Mesenchymal stem cell (in vitro differentiated cells and primary cell): Measurements from ENCODE around the gene ADRM1.

Source experiments
- DNase-seq: peaks from one replicate; pipeline ENCODE4 v3.0.0-alpha.2; 2013
- H2AFZ ChIP-seq: one replicate; pipeline ENCODE4 v1.6.1; 2013; ENCODE audit warnings: low read depth, mild to moderate bottlenecking, control low read depth, inconsistent platforms, low read length, moderate library complexity
- H2AK5ac ChIP-seq: 2 replicates; pipeline ENCODE4 v1.6.1; 2013; ENCODE audit warnings: low read length, moderate library complexity, mild to moderate bottlenecking, inconsistent platforms; ENCODE audit not compliant: severe bottlenecking
- H2BK120ac ChIP-seq: one replicate; pipeline ENCODE4 v1.6.1; 2013; ENCODE audit warnings: low read depth, mild to moderate bottlenecking, inconsistent platforms, low read length, moderate library complexity
- H2BK12ac ChIP-seq, 2 experiments: one replicate each; pipeline ENCODE4 v1.6.1; 2013; ENCODE audit warnings: inconsistent platforms in 2 of 2, low read length in 2 of 2, mild to moderate bottlenecking in 2 of 2, moderate library complexity in 2 of 2, control low read depth in 1 of 2
- H2BK15ac ChIP-seq: one replicate; pipeline ENCODE4 v1.6.1; 2013; ENCODE audit warnings: mild to moderate bottlenecking, low read depth, inconsistent platforms; ENCODE audit not compliant: poor library complexity, severe bottlenecking
- H2BK5ac ChIP-seq: 2 replicates; pipeline ENCODE4 v1.6.1; 2013; ENCODE audit warnings: low read depth, mild to moderate bottlenecking, low read length, control low read depth, inconsistent platforms; ENCODE audit not compliant: poor library complexity, severe bottlenecking
- H3K14ac ChIP-seq, 2 experiments: one replicate each; pipeline ENCODE4 v1.6.1; 2013; ENCODE audit warnings: inconsistent platforms in 2 of 2, low read length in 2 of 2, control low read depth in 1 of 2, mild to moderate bottlenecking in 1 of 2, moderate library complexity in 1 of 2
- H3K18ac ChIP-seq, 2 experiments: one replicate each; pipeline ENCODE4 v1.6.1; 2013; ENCODE audit warnings: inconsistent platforms in 2 of 2, low read length in 2 of 2, control low read depth in 1 of 2, low read depth in 1 of 2, mild to moderate bottlenecking in 1 of 2
- H3K23ac ChIP-seq, 2 experiments: one replicate each; pipeline ENCODE4 v1.6.1; 2013; ENCODE audit warnings: inconsistent platforms in 2 of 2, low read length in 2 of 2, mild to moderate bottlenecking in 2 of 2, moderate library complexity in 2 of 2, control low read depth in 1 of 2
- H3K27ac ChIP-seq: 2 replicates; pipeline ENCODE4 v1.5.1; 2013; ENCODE audit warnings: mild to moderate bottlenecking, moderate library complexity, low read length, control low read depth, inconsistent platforms; ENCODE audit not compliant: poor library complexity, severe bottlenecking
- H3K27me3 ChIP-seq, 2 experiments: 2 replicates each; pipeline versions ENCODE4 v1.6.1 to v1.7.0; 2013; ENCODE audit warnings: low read length in 2 of 2, mild to moderate bottlenecking in 2 of 2, moderate library complexity in 2 of 2, control low read depth in 1 of 2, inconsistent platforms in 1 of 2; ENCODE audit not compliant: control insufficient read depth in 1 of 2, insufficient read depth in 1 of 2
- H3K36me3 ChIP-seq, 2 experiments: 2 replicates each; pipeline versions ENCODE4 v1.6.1 to v1.7.0; 2013; ENCODE audit warnings: low read length in 2 of 2, control low read depth in 1 of 2, inconsistent platforms in 1 of 2, low read depth in 1 of 2, mild to moderate bottlenecking in 1 of 2; ENCODE audit not compliant: insufficient read depth in 2 of 2, control insufficient read depth in 1 of 2
- H3K4ac ChIP-seq, 2 experiments: one replicate each; pipeline ENCODE4 v1.6.1; 2013; ENCODE audit warnings: inconsistent platforms in 2 of 2, low read length in 2 of 2, mild to moderate bottlenecking in 2 of 2, moderate library complexity in 2 of 2, control low read depth in 1 of 2, low read depth in 1 of 2
- H3K4me1 ChIP-seq: 2 replicates; pipeline ENCODE4 v1.6.1; 2013; ENCODE audit warnings: low read depth, low read length, control low read depth; ENCODE audit not compliant: control insufficient read depth, insufficient read depth
- H3K4me2 ChIP-seq: 2 replicates; pipeline ENCODE4 v1.6.1; 2013; ENCODE audit warnings: low read length, mild to moderate bottlenecking, inconsistent platforms; ENCODE audit not compliant: poor library complexity, severe bottlenecking
- H3K4me3 ChIP-seq, 2 experiments: 2 replicates each; pipeline versions ENCODE4 v1.5.1 to v1.7.0; 2013; ENCODE audit warnings: low read length in 2 of 2, mild to moderate bottlenecking in 2 of 2, control low read depth in 1 of 2, low read depth in 1 of 2; ENCODE audit not compliant: insufficient read depth in 1 of 2
- H3K79me1 ChIP-seq: replicated peaks from 2 replicates; pipeline ENCODE4 v1.6.1; 2013; ENCODE audit warnings: mild to moderate bottlenecking, control low read depth, low read length, inconsistent platforms; ENCODE audit not compliant: poor library complexity, severe bottlenecking
- H3K9ac ChIP-seq: 2 replicates; pipeline ENCODE4 v1.7.0; 2013; ENCODE audit warnings: mild to moderate bottlenecking, low read length, moderate library complexity
- H3K9me3 ChIP-seq: 2 replicates; pipeline ENCODE4 v1.7.0; 2013; ENCODE audit warnings: mild to moderate bottlenecking, low read length; ENCODE audit not compliant: control insufficient read depth
- H4K8ac ChIP-seq: one replicate; pipeline ENCODE4 v1.6.1; 2013; ENCODE audit warnings: inconsistent platforms, mild to moderate bottlenecking, low read length, moderate library complexity
- H4K91ac ChIP-seq: one replicate; pipeline ENCODE4 v1.6.1; 2013; ENCODE audit warnings: mild to moderate bottlenecking, low read length, inconsistent platforms
- WGBS: methylation state at CpG from one replicate; pipeline ENCODE4 v1.1.7; 2013; ENCODE audit warnings: mixed read lengths; 5-methylcytosine and 5-hydroxymethylcytosine counted together

The ADRM1 gene

DNA sequence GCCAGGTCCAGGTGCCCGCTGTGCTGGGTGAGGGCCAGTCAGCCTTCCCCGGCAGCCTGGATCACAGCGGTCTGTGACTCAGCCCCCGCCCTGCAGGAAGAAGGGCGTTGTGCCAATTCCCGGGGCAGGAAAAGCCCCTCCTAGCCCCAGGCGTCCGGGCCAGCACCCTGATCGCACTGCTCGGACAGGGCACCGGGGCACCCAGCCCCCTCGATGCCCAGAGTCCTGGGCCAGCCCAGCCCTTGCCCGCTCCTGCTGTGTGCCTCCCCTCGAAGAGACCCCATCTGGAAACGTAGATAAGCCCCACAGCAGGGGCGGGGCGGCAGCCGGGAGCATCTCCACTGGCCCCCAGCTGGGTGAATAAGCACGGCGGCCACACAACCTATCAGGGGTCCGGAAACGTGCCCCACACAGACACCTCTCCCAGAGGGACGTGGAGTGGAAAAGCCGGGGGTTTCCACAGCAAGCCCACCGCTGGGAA lies 54.4 kb downstream of the ADRM1 start:
- peak overlapping the region; percentile 53 for H3K4me2 ChIP-seq
- peak overlapping the region; percentile 97 for H2BK5ac ChIP-seq
- H2AK5ac ChIP-seq = peak overlapping the region; percentile 99
- no peak overlapping the region for H3K23ac ChIP-seq
- peaks cover 94% of the 10 kb centered on the region for H3K4me1 ChIP-seq
- 58% methylated on average over 25 of the region's 25 CpGs for WGBS
- peak overlapping the region; percentile 96 for H3K27ac ChIP-seq
- peak overlapping the region; percentile 81 for H2BK120ac ChIP-seq
- H3K4me3 ChIP-seq = peak overlapping the region in 1 of 2 experiments; percentile 41
- peak overlapping the region in 1 of 2 experiments; percentile 53 for H3K14ac ChIP-seq
- peak; percentile 68 for DNase-seq
- H2BK15ac ChIP-seq = peak overlapping the region; percentile 90
- H2AFZ ChIP-seq = no peak overlapping the region
- peak overlapping the region; percentile 88 for H4K91ac ChIP-seq
- peak overlapping the region; percentile 88 for H4K8ac ChIP-seq
- H3K4ac ChIP-seq = peak overlapping the region; percentile 77 to 89
- peak overlapping the region; percentile 67 to 81 for H3K18ac ChIP-seq
- H3K79me1 ChIP-seq = peaks cover 11% of the 10 kb centered on the region
- peak overlapping the region; percentile 6 for H3K9ac ChIP-seq
- peak overlapping the region; percentile 46 to 50 for H2BK12ac ChIP-seq
- no peaks in the 10 kb centered on the region for H3K9me3 ChIP-seq
- H3K27me3 ChIP-seq = no peaks in the 10 kb centered on the region
- peaks cover 0 to 89% of the 10 kb centered on the region in 2 experiments for H3K36me3 ChIP-seq

DNA sequence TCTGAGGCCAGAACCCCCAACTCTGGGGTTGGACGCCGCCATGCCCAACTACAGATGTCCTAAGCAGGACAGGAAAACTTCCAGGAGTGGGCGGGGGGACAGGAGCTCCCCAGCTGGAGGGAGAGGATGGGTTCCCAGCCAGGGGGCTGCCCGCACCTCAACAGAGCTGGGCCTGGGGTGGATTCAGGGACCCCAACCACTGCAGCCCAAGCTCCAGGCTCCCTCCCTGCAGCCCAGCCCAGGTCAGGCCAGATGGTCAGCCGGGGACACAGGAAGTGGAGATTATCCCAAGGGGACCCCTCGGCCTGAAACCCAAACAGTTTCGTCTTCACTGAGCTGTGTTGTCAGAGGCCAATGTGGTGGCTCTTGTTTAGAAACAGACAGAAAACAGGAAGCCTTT lies 54.9 kb downstream of the ADRM1 start:
- Histone ChIP-seq H2BK15ac (peak overlapping the region; percentile 90), H3K9me3 (no peaks in the 10 kb centered on the region), H2AK5ac (peak overlapping the region; percentile 99), H4K91ac (peak overlapping the region; percentile 84), H3K4me1 (peaks cover 95% of the 10 kb centered on the region), H3K4me2 (peak overlapping the region; percentile 45), H3K27ac (peak overlapping the region; percentile 96), H3K18ac (peak overlapping the region; percentile 67 to 81), H2BK120ac (peak overlapping the region; percentile 81), H3K79me1 (peaks cover 7% of the 10 kb centered on the region), H3K4ac (peak overlapping the region; percentile 77 to 79), H2BK12ac (peak overlapping the region; percentile 46 to 50), H4K8ac (peak overlapping the region; percentile 76), H2BK5ac (peak overlapping the region; percentile 85), H3K23ac (no peak overlapping the region), H3K36me3 (peaks cover 0 to 89% of the 10 kb centered on the region in 2 experiments), H2AFZ (no peak overlapping the region), H3K4me3 (peak overlapping the region in 1 of 2 experiments; percentile 41), H3K9ac (peak overlapping the region; percentile 6), H3K27me3 (no peaks in the 10 kb centered on the region), H3K14ac (peak overlapping the region in 1 of 2 experiments; percentile 68)
- DNase-seq = no peak
- 55% methylated on average over 7 of the region's 7 CpGs for WGBS
